Measurements from ENCODE around the gene RHOF. TPM values are rescaled to one million over a fixed set of nuclear protein-coding genes. Genes with fewer than 3 reads are reported as not detected.

Gene RHOF
- total and polyA plus RNA-seq, 7 donors = 1.4 to 4.8 (median 3.9) TPM

- intact Hi-C loops (cut with DNase I) = no loop called here
- H3K36me3 ChIP-seq (ENCODE audit: insufficient read depth in 1 of 2, low read depth in 1 of 2) = peaks cover 4 to 98% of the 10 kb centered on the region in 2 donors
- no peak for DNase-seq
These were observed 33.0 kb upstream of the RHOF start for GRCh38 chr12:121826318-121827150.

DNA sequence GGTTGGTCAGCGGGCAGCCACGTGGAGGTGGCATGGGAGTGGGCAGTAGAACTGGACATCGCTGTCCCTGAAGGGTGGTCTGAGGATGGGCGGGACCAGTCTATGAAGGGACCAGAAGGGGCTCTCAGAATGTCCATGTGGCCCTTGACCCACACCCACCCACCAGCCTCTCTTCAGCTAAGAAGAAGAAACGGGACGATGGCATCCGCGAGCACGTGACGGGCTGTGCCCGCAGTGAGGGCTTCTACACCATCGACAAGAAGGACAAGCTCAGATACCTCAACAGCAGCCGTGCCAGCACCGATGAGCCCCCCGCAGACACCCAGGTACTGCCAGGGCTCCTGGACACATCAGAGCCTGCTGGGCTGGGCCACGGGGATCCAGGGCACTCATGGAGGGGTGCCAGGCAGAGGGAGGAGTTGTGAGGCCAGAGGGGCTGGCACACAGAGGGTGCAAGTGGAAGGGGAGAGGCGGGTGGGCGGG, 31.6 kb upstream of the RHOF start:
- peak in 1 of 2 donors; percentile 28 for DNase-seq
- no peak overlapping the region for H3K27ac ChIP-seq
- peaks cover 7 to 98% of the 10 kb centered on the region in 2 donors for H3K36me3 ChIP-seq (ENCODE audit: insufficient read depth in 1 of 2, low read depth in 1 of 2)
- TF ChIP-seq, protein P1, sequence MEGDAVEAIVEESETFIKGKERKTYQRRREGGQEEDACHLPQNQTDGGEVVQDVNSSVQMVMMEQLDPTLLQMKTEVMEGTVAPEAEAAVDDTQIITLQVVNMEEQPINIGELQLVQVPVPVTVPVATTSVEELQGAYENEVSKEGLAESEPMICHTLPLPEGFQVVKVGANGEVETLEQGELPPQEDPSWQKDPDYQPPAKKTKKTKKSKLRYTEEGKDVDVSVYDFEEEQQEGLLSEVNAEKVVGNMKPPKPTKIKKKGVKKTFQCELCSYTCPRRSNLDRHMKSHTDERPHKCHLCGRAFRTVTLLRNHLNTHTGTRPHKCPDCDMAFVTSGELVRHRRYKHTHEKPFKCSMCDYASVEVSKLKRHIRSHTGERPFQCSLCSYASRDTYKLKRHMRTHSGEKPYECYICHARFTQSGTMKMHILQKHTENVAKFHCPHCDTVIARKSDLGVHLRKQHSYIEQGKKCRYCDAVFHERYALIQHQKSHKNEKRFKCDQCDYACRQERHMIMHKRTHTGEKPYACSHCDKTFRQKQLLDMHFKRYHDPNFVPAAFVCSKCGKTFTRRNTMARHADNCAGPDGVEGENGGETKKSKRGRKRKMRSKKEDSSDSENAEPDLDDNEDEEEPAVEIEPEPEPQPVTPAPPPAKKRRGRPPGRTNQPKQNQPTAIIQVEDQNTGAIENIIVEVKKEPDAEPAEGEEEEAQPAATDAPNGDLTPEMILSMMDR (IDR thresholded peaks at IDR 0.05) = no peak
- H3K4me3 ChIP-seq = no peak overlapping the region
- H3K4me1 ChIP-seq = peaks cover 7% of the 10 kb centered on the region
- ATAC-seq = no peak
- intact Hi-C loops (cut with DNase I) = no loop called here
- H3K9me3 ChIP-seq = no peaks in the 10 kb centered on the region
- no peaks in the 10 kb centered on the region for H3K27me3 ChIP-seq (ENCODE audit: insufficient read depth in 3 of 3, low read length in 2 of 3)
- WGBS, 3 donors = 86 to 89% (median 88%) methylated on average over 17 to 18 of the region's 18 CpGs

More at GRCh38 chr12:121826318-121827150, 33.0 kb upstream of the RHOF start:
- no peak overlapping the region for H3K4me3 ChIP-seq
- TF ChIP-seq, protein P1 (IDR thresholded peaks at IDR 0.05) = no peak
- 87 to 90% (median 87%) methylated on average over 18 of the region's 18 CpGs for WGBS, 3 donors
- peaks cover 7% of the 10 kb centered on the region for H3K4me1 ChIP-seq
- no peak overlapping the region for H3K27ac ChIP-seq
- no peaks in the 10 kb centered on the region for H3K9me3 ChIP-seq
- ATAC-seq = no peak
- no peaks in the 10 kb centered on the region for H3K27me3 ChIP-seq (ENCODE audit: insufficient read depth in 3 of 3, low read length in 2 of 3)

DNA sequence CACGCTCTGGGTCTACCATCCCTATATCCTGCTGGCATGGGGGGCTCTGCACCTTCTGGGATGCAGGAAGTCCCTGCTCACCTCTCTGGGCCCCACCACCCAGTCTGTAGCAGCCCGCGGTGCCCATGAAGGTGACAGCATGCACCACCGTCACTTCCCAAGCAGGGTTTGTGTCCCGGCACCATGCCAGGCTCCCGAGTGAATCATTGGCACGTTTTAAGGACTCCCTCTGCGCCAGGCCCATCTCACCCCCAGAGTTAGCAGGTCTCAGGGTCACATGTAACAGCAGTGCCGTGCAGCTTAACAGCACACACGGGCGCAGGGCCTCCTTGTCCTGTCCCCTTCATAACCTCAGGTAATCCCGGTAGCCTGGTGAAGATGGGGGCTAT, 30.2 kb upstream of the RHOF start:
- WGBS, 3 donors = 65 to 70% (median 69%) methylated on average over 11 to 12 of the region's 12 CpGs
- H3K9me3 ChIP-seq = no peaks in the 10 kb centered on the region
- no peak overlapping the region for H3K4me3 ChIP-seq
- TF ChIP-seq, protein P1 (IDR thresholded peaks at IDR 0.05) = no peak
- no peaks in the 10 kb centered on the region for H3K4me1 ChIP-seq
- peak in 1 of 2 donors; percentile 55 for DNase-seq
- intact Hi-C loops (cut with DNase I) = no loop called here
- peaks cover 7 to 99% of the 10 kb centered on the region in 2 donors for H3K36me3 ChIP-seq (ENCODE audit: insufficient read depth in 1 of 2, low read depth in 1 of 2)
- H3K27ac ChIP-seq = no peak overlapping the region
- ATAC-seq = peak in 2 of 4 donors; percentile 52 to 54
- no peaks in the 10 kb centered on the region for H3K27me3 ChIP-seq (ENCODE audit: insufficient read depth in 3 of 3, low read length in 2 of 3)

DNA sequence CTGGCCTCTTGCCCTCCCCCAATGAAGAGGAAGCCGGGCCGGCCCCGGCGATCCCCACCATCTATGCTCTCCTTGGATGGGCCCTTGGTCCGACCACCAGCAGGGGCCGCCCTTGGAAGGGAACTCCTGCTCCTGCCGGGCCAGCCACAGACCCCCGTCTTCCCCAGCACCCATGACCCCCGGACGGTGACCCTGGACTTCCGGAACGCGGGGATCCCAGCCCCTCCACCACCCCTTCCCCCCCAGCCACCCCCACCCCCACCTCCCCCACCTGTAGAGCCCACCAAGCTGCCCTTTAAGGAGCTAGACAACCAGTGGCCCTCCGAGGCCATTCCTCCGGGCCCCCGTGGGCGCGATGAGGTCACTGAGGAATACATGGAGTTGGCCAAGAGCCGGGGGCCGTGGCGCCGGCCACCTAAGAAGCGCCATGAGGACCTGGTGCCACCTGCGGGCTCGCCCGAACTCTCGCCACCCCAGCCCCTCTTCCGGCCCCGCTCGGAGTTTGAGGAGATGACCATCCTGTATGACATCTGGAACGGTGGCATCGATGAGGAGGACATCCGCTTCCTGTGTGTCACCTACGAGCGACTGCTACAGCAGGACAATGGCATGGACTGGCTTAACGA, 29.7 kb upstream of the RHOF start:
- H3K27ac ChIP-seq = no peak overlapping the region
- H3K9me3 ChIP-seq = no peaks in the 10 kb centered on the region
- H3K4me3 ChIP-seq = no peak overlapping the region
- intact Hi-C loops (cut with DNase I) = no loop called here
- TF ChIP-seq, protein P1 (IDR thresholded peaks at IDR 0.05) = no peak
- H3K27me3 ChIP-seq (ENCODE audit: insufficient read depth in 3 of 3, low read length in 2 of 3) = no peaks in the 10 kb centered on the region
- peaks cover 7 to 99% of the 10 kb centered on the region in 2 donors for H3K36me3 ChIP-seq (ENCODE audit: insufficient read depth in 1 of 2, low read depth in 1 of 2)
- ATAC-seq (peak in 2 of 4 donors; percentile 7 to 35), DNase-seq (peak in 1 of 2 donors; percentile 17)
- no peaks in the 10 kb centered on the region for H3K4me1 ChIP-seq
- 84 to 86% (median 85%) methylated on average over 31 to 36 of the region's 36 CpGs for WGBS, 3 donors
